ENCODE measurements around the gene FAM168A.

DNA sequence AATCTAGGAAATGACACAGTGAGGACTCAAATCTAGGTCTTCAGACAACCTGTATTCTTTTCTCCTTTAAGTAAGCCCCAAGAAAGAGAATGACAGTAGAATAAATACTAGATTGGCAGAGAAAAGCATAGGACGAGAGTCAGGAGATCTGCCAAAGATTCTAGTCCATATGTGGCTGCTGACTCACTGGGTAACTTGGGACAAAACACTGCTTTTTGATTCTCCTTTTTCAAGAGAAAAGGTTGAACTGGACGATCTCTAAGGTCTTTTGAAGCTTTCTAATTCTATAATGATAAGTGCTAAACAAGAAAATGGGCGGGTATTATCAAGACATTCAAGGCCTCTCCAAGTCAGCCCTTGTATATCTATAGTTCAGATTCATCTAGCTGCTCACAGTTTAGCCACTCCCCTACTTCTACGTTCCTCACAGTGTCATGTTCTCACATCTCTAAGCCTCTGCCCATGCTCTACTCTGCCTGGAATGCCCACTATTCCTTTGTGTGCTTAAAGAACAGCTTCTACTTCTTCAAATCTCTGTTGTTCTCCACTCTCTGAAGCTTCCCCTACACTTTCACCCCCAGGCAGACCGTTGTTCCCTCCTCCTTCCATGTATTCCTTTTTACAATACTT lies 168.7 kb downstream of the FAM168A start:
- TF ChIP-seq POLR2A (IDR thresholded peaks at IDR 0.05; ENCODE audit: low read depth) = no peak
- no peak for TF ChIP-seq POLR2AphosphoS5 (IDR thresholded peaks at IDR 0.05)

Data from esophagus muscularis mucosa (tissue), 2 donors.